Measurements from ENCODE around the gene MYH2. TPM values are rescaled to one million over a fixed set of nuclear protein-coding genes. Genes with fewer than 3 reads are reported as not detected.

Gene MYH2
- total and polyA plus RNA-seq, 2 donors = 0.09 to 0.18 TPM

DNA sequence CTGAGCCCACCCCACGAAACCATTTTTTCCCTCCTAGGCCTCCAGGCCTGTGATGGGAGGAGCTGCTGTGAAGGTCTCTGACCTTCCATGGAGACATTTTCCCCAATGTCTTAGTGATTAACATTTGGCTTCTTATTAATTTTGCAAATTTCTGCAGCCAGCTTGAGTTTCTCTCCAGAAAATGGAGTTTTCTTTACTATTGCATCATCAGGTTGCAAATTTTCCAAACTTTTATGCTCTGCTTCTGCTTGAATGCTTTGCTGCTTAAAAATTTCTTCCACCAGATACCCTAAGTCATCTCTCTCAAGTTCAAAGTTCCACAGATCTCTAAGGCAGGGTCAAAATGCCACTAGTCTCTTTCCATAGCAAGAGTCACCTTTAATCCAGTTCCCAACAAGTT, 67.2 kb downstream of the MYH2 start:
- H3K36me3 ChIP-seq (ENCODE audit: control insufficient read depth in 2 of 2, insufficient read depth in 2 of 2, low read length in 1 of 2) = no peaks in the 10 kb centered on the region
- H3K4me3 ChIP-seq (ENCODE audit: low read length in 2 of 2) = no peak overlapping the region
- WGBS = 89% methylated on average over 1 of the region's 1 CpG
- H3K4me1 ChIP-seq (ENCODE audit: control insufficient read depth in 2 of 2, insufficient read depth in 2 of 2, low read length in 2 of 2) = no peaks in the 10 kb centered on the region
- H3K27me3 ChIP-seq (ENCODE audit: control insufficient read depth in 2 of 2, insufficient read depth in 1 of 2, low read length in 1 of 2) = no peaks in the 10 kb centered on the region
- H3K9me3 ChIP-seq (ENCODE audit: control insufficient read depth in 2 of 2, insufficient read depth in 1 of 2, low read length in 1 of 2) = no peaks in the 10 kb centered on the region
- DNase-seq (ENCODE audit: low read depth in 6 of 9, low spot score in 9 of 9) = no peak
- H3K27ac ChIP-seq (ENCODE audit: low read depth in 1 of 2, low read length in 1 of 2) = no peak overlapping the region

DNA sequence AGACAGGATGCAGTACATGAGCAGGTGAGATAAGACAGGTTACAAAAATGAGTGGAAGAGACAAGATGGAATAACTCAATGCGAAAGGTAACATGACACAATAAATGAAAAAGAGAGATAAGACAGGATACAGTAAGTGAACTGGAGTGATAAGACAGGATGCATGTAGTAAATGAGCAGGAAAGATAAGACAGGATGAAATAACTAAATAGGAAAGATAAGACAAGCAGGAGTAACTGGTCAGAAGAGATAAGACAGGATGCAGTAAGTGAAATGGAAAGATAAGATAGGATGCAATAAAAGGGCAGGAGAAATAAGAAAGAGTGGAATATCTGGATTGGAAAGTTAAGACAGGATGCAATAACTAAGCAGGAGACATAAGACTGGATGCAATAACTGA, 71.8 kb downstream of the MYH2 start:
- no peaks in the 10 kb centered on the region for H3K36me3 ChIP-seq (ENCODE audit: control insufficient read depth in 2 of 2, insufficient read depth in 2 of 2, low read length in 1 of 2)
- 55% methylated on average over 1 of the region's 1 CpG for WGBS
- no peaks in the 10 kb centered on the region for H3K9me3 ChIP-seq (ENCODE audit: control insufficient read depth in 2 of 2, insufficient read depth in 1 of 2, low read length in 1 of 2)
- H3K4me3 ChIP-seq (ENCODE audit: low read length in 2 of 2) = no peak overlapping the region
- no peak overlapping the region for H3K27ac ChIP-seq (ENCODE audit: low read depth in 1 of 2, low read length in 1 of 2)
- H3K27me3 ChIP-seq (ENCODE audit: control insufficient read depth in 2 of 2, insufficient read depth in 1 of 2, low read length in 1 of 2) = no peaks in the 10 kb centered on the region
- H3K4me1 ChIP-seq (ENCODE audit: control insufficient read depth in 2 of 2, insufficient read depth in 2 of 2, low read length in 2 of 2) = no peaks in the 10 kb centered on the region
- DNase-seq (ENCODE audit: low read depth in 6 of 9, low spot score in 9 of 9) = no peak

DNA sequence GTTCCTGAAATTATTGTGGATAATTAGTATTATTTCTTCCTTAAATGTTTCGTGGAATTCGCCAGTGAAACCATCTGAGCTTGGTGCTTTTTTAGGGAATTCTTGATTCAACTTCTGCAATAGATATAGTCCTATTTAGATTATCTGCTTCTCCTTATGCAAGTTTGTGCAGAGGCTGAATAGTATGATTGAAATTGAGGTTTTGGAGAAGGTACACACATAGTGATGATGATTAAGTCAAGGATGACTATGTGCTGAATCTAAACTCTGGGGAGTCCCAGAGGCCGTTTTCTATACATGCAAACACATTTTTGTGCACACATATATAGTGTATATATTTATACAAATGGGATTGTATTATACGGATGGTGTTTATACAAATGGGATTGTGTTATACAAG, 74.9 kb downstream of the MYH2 start:
- Histone ChIP-seq H3K36me3 (ENCODE audit: control insufficient read depth in 2 of 2, insufficient read depth in 2 of 2, low read length in 1 of 2) (no peaks in the 10 kb centered on the region), H3K4me1 (ENCODE audit: control insufficient read depth in 2 of 2, insufficient read depth in 2 of 2, low read length in 2 of 2) (no peaks in the 10 kb centered on the region), H3K27me3 (ENCODE audit: control insufficient read depth in 2 of 2, insufficient read depth in 1 of 2, low read length in 1 of 2) (no peaks in the 10 kb centered on the region), H3K4me3 (ENCODE audit: low read length in 2 of 2) (no peak overlapping the region), H3K27ac (ENCODE audit: low read depth in 1 of 2, low read length in 1 of 2) (no peak overlapping the region), H3K9me3 (ENCODE audit: control insufficient read depth in 2 of 2, insufficient read depth in 1 of 2, low read length in 1 of 2) (no peaks in the 10 kb centered on the region)
- DNase-seq (ENCODE audit: low read depth in 6 of 9, low spot score in 9 of 9) = no peak
- WGBS = 90% methylated on average over 4 of the region's 4 CpGs

DNA sequence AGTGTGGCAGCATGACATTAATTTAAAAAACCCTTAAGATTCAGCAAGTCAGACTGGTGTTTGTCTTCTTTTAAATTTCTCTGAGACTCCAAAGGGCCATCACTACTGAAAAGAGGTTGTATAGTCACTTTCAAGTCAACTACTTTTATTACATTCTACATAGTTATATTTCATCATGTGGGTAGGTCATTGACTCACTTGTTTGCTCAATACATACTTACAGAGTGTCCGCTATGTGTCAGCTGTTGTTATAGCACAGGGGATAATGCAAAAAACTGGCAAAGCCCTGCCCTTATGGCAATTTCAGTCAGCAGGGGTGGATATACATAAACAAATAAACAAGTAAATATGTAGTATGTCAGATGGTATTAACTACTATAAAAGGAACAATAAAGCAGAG, 77.6 kb downstream of the MYH2 start:
- Histone ChIP-seq H3K4me3 (ENCODE audit: low read length in 2 of 2) (no peak overlapping the region), H3K36me3 (ENCODE audit: control insufficient read depth in 2 of 2, insufficient read depth in 2 of 2, low read length in 1 of 2) (no peaks in the 10 kb centered on the region), H3K27me3 (ENCODE audit: control insufficient read depth in 2 of 2, insufficient read depth in 1 of 2, low read length in 1 of 2) (no peaks in the 10 kb centered on the region), H3K27ac (ENCODE audit: low read depth in 1 of 2, low read length in 1 of 2) (no peak overlapping the region), H3K9me3 (ENCODE audit: control insufficient read depth in 2 of 2, insufficient read depth in 1 of 2, low read length in 1 of 2) (no peaks in the 10 kb centered on the region), H3K4me1 (ENCODE audit: control insufficient read depth in 2 of 2, insufficient read depth in 2 of 2, low read length in 2 of 2) (no peaks in the 10 kb centered on the region)
- DNase-seq (ENCODE audit: low read depth in 6 of 9, low spot score in 9 of 9) = no peak
- 99% methylated on average over 1 of the region's 1 CpG for WGBS

Other genes starting within 250 kb of the MYH2 start
- gene MYH13, start 176.7 kb downstream of the MYH2 start, total RNA-seq = under 0.01 TPM
- gene MYH13, start 176.7 kb downstream of the MYH2 start, polyA plus RNA-seq = 0.07 TPM
- 1.2 TPM for gene MYH8, start 127.7 kb downstream of the MYH2 start, total RNA-seq
- 1.4 TPM for gene MYH8, start 127.7 kb downstream of the MYH2 start, polyA plus RNA-seq
- gene MYH4, start 80.1 kb downstream of the MYH2 start, total RNA-seq = 0.05 TPM
- gene MYH4, start 80.1 kb downstream of the MYH2 start, polyA plus RNA-seq = 0.09 TPM
- gene MYH1, start 31.1 kb downstream of the MYH2 start, total RNA-seq = under 0.01 TPM
- gene MYH1, start 31.1 kb downstream of the MYH2 start, polyA plus RNA-seq = 0.23 TPM
- gene MYH3, start 107.7 kb upstream of the MYH2 start, total RNA-seq = 13.5 TPM
- gene MYH3, start 107.7 kb upstream of the MYH2 start, polyA plus RNA-seq = 18.0 TPM
- 23.1 TPM for gene SCO1, start 147.9 kb upstream of the MYH2 start, total RNA-seq
- 11.4 TPM for gene SCO1, start 147.9 kb upstream of the MYH2 start, polyA plus RNA-seq
- gene ADPRM, start 147.9 kb upstream of the MYH2 start, total RNA-seq = 26.0 TPM
- 26.2 TPM for gene ADPRM, start 147.9 kb upstream of the MYH2 start, polyA plus RNA-seq
- 0.85 TPM for gene TMEM220, start 180.4 kb upstream of the MYH2 start, total RNA-seq
- 2.6 TPM for gene TMEM220, start 180.4 kb upstream of the MYH2 start, polyA plus RNA-seq

All from thymus (tissue), 11 donors.